GM21717 (cell line): Measurements from ENCODE around the gene OR52E2.
"Not testable (repeated sequence)": the region's sequence is repeated elsewhere in the genome, so short reads cannot be mapped to it uniquely, and the experiment has no call there.

ENCODE experiments used
- ATAC-seq: cut with Tn5 transposase; IDR thresholded peaks from one replicate; pipeline ENCODE4 v1.9.1; 2021; ENCODE audit warnings: mild to moderate bottlenecking, moderate library complexity; ENCODE audit not compliant: unreplicated experiment

The OR52E2 gene

DNA sequence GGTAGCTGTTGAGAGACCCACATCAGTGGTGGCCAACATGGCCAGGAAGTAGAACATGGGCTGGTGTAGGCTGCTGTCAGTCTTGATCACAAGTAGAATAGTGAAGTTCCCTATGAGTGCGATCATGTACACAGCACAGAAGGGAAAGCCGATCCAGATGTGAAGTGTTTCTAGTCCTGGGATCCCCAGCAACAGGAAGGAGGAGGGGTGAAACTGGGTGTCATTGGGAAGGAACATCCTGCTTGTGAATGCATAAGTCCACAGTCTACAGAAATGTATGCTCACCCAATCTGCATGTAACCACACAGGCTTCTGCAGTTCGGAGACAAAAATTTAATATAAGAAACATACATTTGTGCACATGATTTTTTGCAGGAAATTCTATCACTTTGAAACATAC is at the start of gene OR52E2:
TSS of gene OR52E2 (minus strand) at position 237 of the 400 bp plus-strand sequence. CDS start at position 237, 0 bp downstream.
- ATAC-seq: no peak

DNA sequence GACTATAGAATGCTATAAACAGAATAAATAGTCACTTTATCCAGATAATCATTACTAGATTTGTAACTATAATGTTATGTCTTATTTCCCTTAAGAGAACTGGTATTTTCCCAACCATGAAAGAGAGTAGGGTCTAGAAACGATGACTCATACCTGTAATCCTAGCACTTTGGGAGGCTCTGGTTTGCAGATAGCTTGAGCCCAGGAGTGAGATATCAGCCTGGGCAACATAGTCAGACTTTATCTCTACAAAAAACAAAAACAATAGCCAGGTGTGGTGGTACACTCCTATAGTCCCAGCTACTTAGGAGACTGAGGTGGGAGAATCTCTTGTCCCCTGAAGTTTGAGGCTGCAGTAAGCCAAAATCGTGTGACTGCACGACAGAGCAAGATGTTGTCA is 47.9 kb upstream of the OR52E2 start:
- no peak for ATAC-seq

DNA sequence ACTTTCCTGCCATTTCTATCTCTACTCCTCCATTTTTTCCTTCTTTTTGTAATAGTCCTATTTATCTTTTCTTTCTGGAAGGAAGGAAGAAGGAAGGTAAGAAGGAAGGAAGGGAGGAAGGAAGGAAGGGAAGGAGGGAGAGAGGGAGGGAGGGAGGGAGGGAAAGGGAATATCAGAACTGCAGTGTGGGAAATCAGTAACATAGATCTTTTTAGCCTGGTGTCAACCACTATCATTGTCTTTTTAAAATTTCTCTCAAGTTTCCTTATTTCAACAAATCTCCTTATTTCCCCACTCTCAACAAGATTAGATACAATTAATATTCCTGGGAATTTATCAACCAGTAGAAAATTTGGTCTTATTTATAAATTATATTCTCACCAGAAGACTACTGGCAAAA is 43.6 kb upstream of the OR52E2 start:
- ATAC-seq: no peak

DNA sequence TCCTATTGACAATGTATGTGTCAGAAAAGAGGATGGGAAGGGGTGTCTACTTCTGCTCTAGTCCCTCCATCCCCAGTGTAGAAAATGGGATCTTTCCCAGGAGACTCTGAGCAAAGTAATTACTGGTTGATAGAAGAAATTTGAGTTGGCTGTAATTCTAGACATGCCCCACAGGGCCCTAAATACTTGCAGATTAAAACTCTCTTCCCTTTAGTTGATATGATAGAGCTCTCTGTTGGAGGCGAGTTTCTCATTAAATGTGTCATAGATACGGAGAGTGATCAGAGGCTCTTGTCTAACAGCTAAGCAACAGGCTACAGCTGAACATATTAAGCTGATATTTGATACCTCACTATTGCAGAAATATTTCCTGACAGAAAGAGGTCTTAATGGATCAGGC is 42.8 kb upstream of the OR52E2 start:
- ATAC-seq: no peak

DNA sequence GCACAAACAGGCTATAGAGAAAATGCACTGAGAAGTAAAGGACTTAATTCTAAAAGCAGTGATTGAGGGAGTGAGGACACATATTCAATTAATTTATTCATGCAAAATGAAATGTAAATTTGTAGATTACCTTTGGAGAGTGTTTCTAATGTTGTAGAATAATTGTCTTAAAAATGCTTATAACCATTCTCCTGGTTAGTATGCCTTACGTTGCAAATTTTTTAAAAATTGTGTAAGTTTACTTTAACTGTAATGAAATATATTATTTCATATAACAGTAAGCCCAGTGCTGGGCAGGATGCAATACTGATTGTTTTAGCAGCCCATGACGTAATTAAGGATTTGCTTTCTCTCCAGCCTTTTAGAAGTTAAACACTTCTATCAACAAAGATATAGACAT is 36.6 kb upstream of the OR52E2 start:
- ATAC-seq: no peak

DNA sequence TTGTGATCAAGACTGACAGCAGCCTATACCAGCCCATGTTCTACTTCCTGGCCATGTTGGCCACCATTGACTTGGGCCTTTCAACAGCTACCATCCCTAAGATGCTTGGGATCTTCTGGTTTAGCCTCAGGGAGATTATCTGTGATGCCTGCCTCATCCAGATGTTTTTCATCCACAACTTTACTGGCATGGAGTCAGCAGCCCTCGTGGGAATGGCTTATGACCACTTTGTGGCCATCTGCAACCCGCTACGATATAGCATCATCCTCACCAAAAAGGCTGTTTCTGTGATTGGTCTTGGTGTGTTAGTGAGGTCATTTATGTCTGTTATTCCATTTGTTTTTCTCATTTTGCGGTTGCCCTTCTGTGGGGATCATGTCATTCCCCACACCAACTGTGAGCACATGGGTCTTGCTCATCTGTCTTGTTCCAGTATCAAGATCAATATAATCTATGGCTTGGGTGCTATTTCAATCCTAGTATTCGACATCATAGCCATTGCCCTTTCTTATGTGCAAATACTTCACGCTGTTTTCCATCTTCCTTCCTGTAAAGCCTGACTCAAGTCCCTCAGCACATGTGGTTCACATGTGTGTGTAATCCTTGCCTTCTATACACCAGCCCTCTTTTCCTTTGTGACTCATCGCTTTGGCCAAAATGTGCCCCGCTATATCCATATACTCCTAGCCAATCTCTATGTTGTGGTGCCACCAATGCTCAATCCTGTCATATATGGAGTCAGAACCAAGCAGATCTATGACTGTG is 33.6 kb upstream of the OR52E2 start:
- no peak for ATAC-seq

DNA sequence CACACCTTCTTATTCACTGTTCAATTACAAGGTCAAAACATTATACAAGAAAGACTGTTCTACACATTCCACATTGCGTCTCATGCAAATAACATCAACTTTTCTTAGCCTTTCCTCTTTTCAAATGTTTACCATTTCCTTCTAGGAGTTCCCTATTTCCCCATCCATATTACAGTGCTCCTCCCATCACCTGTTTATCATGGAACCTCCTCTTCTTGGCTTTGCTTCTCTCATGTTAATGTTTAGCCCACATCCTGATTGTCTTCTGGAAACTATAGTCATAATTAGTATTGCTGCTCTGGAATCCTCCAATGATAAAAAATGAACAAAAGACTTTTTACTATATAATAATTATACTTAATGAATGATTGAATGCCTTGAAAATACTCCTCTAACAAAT is 31.2 kb upstream of the OR52E2 start:
- no peak for ATAC-seq

DNA sequence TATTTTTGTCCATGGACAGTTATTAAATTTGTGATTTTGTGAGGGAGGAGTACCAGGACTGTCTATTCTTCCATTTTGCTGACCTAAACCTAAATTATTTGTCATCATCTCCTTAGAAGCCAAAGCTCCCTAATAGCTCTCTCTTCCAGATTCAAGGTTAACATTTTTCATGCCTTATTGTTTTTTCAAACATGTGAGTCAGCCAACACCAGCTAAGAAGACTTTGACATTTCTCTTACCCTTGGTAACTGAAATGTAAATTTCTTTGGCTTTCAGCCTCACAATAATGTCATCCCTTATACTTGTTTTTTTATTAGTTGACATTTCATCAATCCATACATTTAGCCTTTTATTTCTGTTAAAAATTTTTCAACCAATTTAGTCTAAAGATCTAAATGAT is 29.1 kb upstream of the OR52E2 start:
- no peak for ATAC-seq

DNA sequence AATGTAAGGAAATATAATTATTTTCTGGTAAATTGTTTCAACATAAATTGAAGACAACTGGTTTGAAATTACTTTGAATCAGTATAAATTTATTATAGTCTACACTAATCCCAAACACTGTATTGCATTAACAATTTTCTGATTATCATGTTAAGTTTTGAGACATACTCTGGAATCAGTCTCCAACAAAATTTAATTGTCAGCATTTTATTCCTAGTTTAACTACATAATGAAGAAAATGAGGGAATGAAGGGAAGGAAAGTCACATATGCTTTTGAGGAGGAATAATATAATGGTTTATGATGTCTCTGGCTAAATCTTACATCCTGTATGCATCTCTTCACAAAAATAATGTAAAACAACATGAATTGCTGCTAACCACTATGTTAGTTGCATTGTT is 24.2 kb upstream of the OR52E2 start:
- ATAC-seq: no peak

DNA sequence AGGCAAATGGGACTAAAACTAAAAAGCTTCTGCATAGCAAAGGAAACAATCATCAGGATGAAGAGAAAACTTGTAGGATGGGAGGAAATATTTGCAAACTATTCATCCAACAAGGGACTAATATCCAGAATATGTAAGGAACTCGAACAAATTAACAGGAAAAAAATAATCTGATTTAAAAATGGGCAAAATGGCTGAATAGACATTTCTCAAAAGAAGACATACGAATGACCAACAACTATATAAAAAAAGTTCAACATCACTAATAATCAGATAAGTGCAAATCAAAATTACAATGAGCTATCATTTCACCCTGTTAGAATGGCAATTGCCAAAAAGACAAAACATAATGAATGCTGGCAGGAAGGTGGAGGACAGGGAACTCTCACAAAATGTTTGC is 22.0 kb upstream of the OR52E2 start:
- ATAC-seq: no peak

DNA sequence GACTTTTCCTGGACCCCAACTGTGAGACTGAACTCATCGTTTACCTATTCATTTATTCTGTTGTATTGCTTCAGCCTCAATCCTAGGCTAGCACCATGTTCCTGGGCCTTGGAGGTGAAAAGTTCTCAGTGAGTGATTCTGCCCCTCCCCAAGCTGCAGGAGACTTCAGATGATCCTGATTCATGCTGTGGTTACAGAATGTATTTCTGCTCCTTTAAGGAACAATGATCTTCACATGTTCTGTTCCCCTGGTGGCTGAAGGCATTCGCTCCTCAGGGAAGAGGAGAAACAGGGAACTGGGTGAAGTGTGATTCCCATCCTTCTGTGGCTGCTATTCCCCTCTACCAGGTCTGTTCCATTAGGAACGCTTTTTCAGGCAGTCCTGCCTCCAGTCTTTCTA is 12.4 kb upstream of the OR52E2 start:
- no peak for ATAC-seq

DNA sequence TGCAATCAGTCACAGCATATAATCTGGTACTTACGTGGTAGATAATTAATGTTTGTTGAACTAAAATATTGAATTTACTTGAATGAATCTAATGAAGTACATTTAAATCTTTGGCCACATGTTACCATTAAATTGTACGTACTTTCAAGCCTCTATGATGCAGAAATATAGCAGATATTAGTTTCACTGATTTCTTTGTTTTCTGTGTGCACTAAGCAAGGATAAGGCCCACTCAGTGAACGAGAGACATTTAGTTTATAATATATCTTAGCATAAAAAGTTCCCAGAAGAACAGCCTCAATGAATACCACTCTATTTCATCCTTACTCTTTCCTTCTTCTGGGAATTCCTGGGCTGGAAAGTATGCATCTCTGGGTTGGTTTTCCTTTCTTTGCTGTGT is 9.8 kb upstream of the OR52E2 start, which contains the start of gene OR52E1:
TSS of gene OR52E1 (plus strand) at position 301 of the 400 bp plus-strand sequence.
- ATAC-seq: no peak

DNA sequence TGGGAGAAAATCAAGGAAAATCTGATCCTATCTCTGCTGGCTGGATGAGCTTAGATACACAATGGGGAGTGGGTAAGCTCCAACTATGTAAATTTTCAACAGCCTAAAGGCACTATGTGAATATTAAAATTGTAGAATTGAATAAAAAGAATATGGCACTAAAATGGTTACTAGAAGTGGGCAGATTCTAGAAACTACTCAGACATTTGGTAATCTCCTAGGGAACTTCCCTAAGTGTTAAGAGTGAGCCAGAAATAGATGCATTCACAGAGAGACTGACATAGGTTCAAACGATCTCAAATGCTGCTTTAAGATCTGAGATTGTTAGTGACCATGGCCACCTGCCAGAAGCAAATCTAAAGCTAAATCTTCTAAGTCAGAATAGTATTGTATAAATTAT is 5.6 kb upstream of the OR52E2 start:
- ATAC-seq: no peak

DNA sequence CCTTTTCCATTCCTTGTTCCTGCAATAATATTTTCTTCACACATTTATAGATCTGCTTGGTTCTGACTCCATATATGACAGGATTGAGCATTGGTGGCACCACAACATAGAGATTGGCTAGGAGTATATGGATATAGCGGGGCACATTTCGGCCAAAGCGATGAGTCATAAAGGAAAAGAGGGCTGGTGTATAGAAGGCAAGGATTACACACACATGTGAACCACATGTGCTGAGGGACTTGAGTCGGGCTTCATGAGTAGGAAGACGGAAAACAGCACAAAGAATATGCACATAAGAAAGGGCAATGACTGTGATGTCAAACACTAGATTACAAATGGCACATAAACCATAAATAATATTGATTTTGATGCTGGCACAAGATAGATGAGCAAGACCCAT is 748 bp downstream of the OR52E2 start:
- not testable (repeated sequence) for ATAC-seq

DNA sequence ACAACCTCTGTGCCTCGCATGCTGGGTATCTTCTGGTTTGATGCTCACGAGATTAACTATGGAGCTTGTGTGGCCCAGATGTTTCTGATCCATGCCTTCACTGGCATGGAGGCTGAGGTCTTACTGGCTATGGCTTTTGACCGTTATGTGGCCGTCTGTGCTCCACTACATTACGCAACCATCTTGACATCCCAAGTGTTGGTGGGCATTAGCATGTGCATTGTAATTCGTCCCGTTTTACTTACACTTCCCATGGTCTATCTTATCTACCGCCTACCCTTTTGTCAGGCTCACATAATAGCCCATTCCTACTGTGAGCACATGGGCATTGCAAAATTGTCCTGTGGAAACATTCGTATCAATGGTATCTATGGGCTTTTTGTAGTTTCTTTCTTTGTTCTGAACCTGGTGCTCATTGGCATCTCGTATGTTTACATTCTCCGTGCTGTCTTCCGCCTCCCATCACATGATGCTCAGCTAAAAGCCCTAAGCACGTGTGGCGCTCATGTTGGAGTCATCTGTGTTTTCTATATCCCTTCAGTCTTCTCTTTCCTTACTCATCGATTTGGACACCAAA is 12.6 kb downstream of the OR52E2 start:
- ATAC-seq: no peak

DNA sequence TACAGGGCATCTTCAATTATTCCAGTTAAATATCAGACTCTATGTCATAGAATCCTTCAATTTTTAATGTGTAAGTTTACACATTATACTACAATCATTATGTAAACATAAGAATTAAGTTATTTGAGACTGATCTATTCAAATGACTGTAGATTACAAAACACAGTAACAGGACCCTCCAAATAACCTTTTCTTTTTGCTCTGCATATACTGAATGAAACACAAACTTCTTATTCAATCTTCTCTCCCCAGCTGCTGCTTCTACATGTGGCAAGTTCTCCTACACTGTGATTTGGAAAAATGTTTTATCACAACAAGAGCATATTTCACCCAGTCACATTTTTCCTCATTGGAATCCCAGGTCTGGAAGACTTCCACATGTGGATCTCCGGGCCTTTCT is 13.2 kb downstream of the OR52E2 start, which contains the start of gene OR52J3:
TSS of gene OR52J3 (plus strand) at position 301 of the 400 bp plus-strand sequence. CDS start at position 301, 0 bp downstream.
- ATAC-seq: no peak

DNA sequence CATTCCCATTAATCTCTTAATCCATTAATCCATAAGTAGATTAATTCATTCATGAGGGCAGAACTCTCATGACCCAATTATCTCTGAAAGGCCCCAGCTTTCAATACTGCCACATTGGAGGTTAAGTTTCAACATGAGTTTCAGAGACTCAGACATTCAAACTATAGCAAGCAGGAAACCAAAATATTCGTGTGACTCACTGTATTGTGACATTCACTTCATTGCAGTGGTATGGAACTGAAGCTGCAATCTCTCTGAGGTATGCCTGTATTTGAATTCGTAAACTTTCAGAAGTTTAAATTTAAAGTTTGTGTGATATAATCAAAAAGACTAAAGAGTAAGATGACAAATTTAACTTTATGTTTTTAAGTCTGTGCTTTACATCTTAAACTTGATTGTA is 16.0 kb downstream of the OR52E2 start:
- no peak for ATAC-seq

DNA sequence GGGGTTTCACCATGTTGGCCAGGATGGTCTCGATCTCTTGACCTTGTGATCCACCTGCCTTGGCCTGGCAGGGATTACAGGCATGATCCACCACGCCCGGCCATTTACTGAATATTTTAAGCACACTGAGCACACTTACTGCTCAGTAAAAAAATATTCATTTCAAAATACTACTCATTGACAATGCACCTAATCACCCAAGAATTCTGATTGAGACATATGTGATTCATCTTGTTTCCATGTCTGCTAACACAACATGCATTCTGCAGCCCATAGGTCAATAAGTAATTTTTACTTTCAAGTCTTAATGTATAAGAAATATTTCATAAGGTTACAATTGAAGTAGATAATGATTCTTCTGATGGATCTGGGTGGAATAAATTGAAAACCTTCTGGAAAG is 17.3 kb downstream of the OR52E2 start:
- no peak for ATAC-seq

DNA sequence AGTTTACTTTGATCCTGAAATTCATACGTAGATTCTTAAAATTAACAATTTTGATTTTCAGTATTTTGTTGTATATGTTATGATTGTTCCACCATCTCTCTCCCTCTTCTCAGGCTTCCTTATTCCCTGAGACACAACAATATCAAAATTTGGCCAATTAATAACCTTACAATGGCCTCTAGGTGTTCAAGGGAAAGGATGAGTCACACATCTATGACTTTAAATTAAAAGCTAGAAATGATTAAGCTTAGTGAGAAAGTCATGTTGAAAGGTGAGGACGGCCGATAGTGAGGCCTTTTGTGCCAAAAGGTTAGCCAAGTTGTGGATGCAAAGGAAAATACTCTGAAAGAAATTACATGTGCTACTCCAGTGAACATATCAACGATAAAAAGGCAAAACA is 18.6 kb downstream of the OR52E2 start:
- ATAC-seq: no peak

DNA sequence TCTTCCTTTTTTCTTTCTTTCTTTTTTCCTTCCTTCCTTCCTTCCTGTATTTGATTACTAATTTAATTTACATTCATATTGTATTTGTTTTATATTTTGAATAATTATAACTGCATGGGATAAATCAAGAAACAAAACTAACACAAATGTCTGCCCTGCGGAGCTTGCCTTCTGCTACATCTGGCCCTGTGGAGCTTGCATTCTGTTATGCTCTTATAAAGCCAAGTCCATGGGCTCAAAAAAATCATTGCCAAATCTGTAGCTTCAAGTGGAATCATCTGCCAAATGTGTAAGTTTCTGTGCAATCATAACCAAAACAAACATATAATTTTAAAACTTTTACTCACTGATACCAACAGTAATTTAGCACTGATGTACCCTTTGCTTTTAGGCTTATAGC is 21.1 kb downstream of the OR52E2 start:
- ATAC-seq: no peak

DNA sequence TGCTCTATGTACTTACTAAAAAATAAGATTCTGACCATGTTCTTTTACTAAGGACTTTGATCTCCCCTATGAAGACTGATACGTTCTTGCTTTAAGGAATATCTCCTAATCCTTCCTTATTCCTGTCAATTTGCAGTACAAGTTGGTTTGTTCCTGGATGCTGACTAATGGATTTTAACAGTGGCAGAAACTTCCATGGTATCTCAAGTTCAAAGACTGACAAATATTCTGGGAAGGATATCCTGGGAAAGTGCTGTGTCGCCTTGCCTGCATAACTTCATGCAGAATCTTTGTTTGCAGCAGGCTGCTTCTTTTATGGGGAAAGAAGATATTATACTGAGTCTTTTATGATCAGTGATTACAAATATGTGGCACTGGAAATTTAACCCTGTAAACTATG is 21.5 kb downstream of the OR52E2 start:
- no peak for ATAC-seq

DNA sequence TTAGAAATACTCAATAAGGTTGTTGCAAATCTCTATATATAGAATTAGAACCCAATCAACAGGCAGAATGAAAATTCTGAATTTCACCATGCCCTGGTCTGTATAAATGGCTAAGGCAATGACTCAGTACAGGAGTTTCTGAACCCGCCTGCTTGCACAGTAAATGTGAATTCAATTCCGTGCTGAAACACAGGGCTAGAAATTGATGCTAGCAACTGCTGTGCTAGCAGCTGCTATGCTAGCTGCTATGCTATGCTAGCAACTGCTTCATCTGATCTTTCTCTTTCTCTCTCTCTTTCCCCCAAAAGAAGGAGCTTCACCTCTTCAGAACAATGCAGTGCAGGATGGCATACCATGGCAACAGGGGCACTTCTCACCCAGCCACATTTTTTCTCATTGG is 22.8 kb downstream of the OR52E2 start:
- ATAC-seq: no peak

DNA sequence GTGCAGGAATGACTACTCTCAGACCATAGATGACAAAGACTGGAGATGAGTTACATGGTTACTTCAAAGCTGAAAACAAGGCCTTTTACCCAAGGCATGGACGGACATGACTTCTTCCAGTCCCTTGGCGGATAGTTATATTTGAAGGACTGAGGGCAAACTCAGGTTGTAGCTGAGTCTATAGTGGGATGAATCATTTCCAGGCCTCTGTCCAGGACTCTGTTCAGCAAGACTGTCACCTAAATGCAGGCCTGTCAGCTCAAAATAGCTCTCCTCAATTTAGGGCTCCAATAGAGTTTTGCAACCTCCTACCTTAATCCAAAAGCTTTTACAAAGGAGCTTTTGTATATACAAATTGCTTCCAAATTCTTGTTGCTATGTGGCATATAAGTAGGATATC is 37.4 kb downstream of the OR52E2 start:
- ATAC-seq: no peak
